Vagina (tissue), 2 donors: ENCODE measurements around the gene ANGPTL4.
"Not testable (repeated sequence)": the region's sequence is repeated elsewhere in the genome, so short reads cannot be mapped to it uniquely, and the experiment has no call there.

Experiments used
- CTCF ChIP-seq, 3 experiments: fragments of 450-650 bp in 2 of 3; fragments of 200-600 bp in 1 of 3; sonication (generic) in 1 of 3; IDR thresholded peaks; one replicate each; pipeline ENCODE4 v1.5.1; 2017 to 2019; ENCODE audit warnings: antibody characterized with exemption in 3 of 3, mild to moderate bottlenecking in 2 of 3, moderate library complexity in 2 of 3
- POLR2A ChIP-seq, 2 donors: fragments of 450-650 bp; IDR thresholded peaks; one replicate each; pipeline ENCODE4 v1.6.1; 2017; ENCODE audit warnings: antibody characterized with exemption in 2 of 2, mild to moderate bottlenecking in 2 of 2, moderate library complexity in 2 of 2
- POLR2AphosphoS5 ChIP-seq, 2 donors: sonication (generic); formaldehyde crosslinking; IDR thresholded peaks; one replicate each; pipeline ENCODE4 v1.9.0; 2017; ENCODE audit warnings: antibody characterized with exemption in 2 of 2, mild to moderate bottlenecking in 2 of 2, low read depth in 1 of 2; ENCODE audit not compliant: insufficient read depth in 1 of 2

- not testable (repeated sequence) for TF ChIP-seq POLR2AphosphoS5 (IDR thresholded peaks at IDR 0.05; ENCODE audit: insufficient read depth in 1 of 2, low read depth in 1 of 2); CTCF (IDR thresholded peaks at IDR 0.05); POLR2A (IDR thresholded peaks at IDR 0.05)
These were observed 22.5 kb downstream of the ANGPTL4 start for GRCh38 chr19:8386419-8386818.
